Left lobe of liver (tissue), 2 donors: ENCODE measurements around the gene RAPGEF5. TPM values are rescaled to one million over a fixed set of nuclear protein-coding genes. Genes with fewer than 3 reads are reported as not detected.

ENCODE experiments used
- ATAC-seq: fragments of 200-7000 bp; cut with Tn5 transposase; one replicate; pipeline ENCODE4 v1.9.1; 2020; ENCODE audit warnings: mild to moderate bottlenecking, moderate library complexity
- DNase-seq: peaks from one replicate; pipeline ENCODE4 v3.0.0-alpha.2; 2020; ENCODE audit warnings: low spot score
- total RNA-seq: library from RNA; stranded (reverse); gene quantifications from one replicate; pipeline ENCODE4 v1.2.1, GENCODE V29; 2021
- donor health status: DM: no; HTN: no; CAD: no; lungs with moderate emphysema.
- donor health status: DM: no; HTN: yes; CAD: no.

RAPGEF5 gene
- total RNA-seq, 1 donor from 2014 or later, result 21.2 TPM

- no peak for DNase-seq
- ATAC-seq, result no peak
Measured at GRCh38 chr7:22129166-22129565, 227.8 kb downstream of the RAPGEF5 start.

- no peak for DNase-seq
- no peak for ATAC-seq
Measured at GRCh38 chr7:22128528-22128920, 228.4 kb downstream of the RAPGEF5 start.

GRCh38 chr7:22127835-22128527 lies 229.0 kb downstream of the RAPGEF5 start:
- ATAC-seq, result no peak
- no peak for DNase-seq

- DNase-seq, result no peak
- ATAC-seq, result no peak
Measured at GRCh38 chr7:22125436-22125835, 231.5 kb downstream of the RAPGEF5 start.

GRCh38 chr7:22124941-22125340 lies 232.0 kb downstream of the RAPGEF5 start:
- ATAC-seq (no peak), DNase-seq (no peak)

GRCh38 chr7:22123139-22123538 lies 233.8 kb downstream of the RAPGEF5 start:
- ATAC-seq, result peak; percentile 39

GRCh38 chr7:22121702-22122474 lies 235.1 kb downstream of the RAPGEF5 start:
- DNase-seq, result no peak
- peak; percentile 61 for ATAC-seq

More at GRCh38 chr7:22123139-22123538, 233.8 kb downstream of the RAPGEF5 start:
- no peak for DNase-seq

- no peak for DNase-seq
- ATAC-seq, result no peak
Measured at GRCh38 chr7:22120391-22121053, 236.4 kb downstream of the RAPGEF5 start.

- DNase-seq (no peak), ATAC-seq (no peak)
Measured at GRCh38 chr7:22117222-22117621, 239.7 kb downstream of the RAPGEF5 start.

GRCh38 chr7:22116451-22117030 lies 240.4 kb downstream of the RAPGEF5 start:
- ATAC-seq (no peak), DNase-seq (no peak)

- ATAC-seq (no peak), DNase-seq (no peak)
Measured at GRCh38 chr7:22115689-22116088, 241.3 kb downstream of the RAPGEF5 start.

- ATAC-seq, result no peak
- no peak for DNase-seq
Measured at GRCh38 chr7:22114440-22114981, 242.4 kb downstream of the RAPGEF5 start.

GRCh38 chr7:22113041-22113440 lies 243.9 kb downstream of the RAPGEF5 start:
- ATAC-seq, result no peak
- no peak for DNase-seq

- DNase-seq, result no peak
- ATAC-seq, result no peak
Measured at GRCh38 chr7:22111661-22112060, 245.3 kb downstream of the RAPGEF5 start.

GRCh38 chr7:22110881-22111280 lies 246.1 kb downstream of the RAPGEF5 start:
- peak; percentile 58 for DNase-seq
- peak; percentile 55 for ATAC-seq

GRCh38 chr7:22110227-22110839 lies 246.6 kb downstream of the RAPGEF5 start:
- ATAC-seq (peak; percentile 89), DNase-seq (peak; percentile 62)

GRCh38 chr7:22109761-22110160 lies 247.2 kb downstream of the RAPGEF5 start:
- no peak for DNase-seq
- ATAC-seq, result peak; percentile 66

GRCh38 chr7:22108151-22108845 lies 248.7 kb downstream of the RAPGEF5 start:
- ATAC-seq, result no peak

GRCh38 chr7:22105550-22105949 lies 251.4 kb downstream of the RAPGEF5 start:
- DNase-seq (no peak), ATAC-seq (no peak)

More at GRCh38 chr7:22108151-22108845, 248.7 kb downstream of the RAPGEF5 start:
- no peak for DNase-seq
